Endodermal cell (in vitro differentiated cells): ENCODE results near the gene TMEM132A. TPM values are rescaled to one million over a fixed set of nuclear protein-coding genes. Genes with fewer than 3 reads are reported as not detected.

ENCODE experiments used
- DNase-seq: peaks from one replicate; pipeline ENCODE4 v3.0.0-alpha.2; 2017
- H3K27ac ChIP-seq: 2 replicates; pipeline ENCODE4 v1.5.1; 2013; ENCODE audit warnings: mild to moderate bottlenecking, low read depth, low read length, moderate library complexity
- H3K27me3 ChIP-seq: 2 replicates; pipeline ENCODE4 v1.6.1; 2013; ENCODE audit warnings: mild to moderate bottlenecking, low read length, moderate library complexity; ENCODE audit not compliant: insufficient read depth, control insufficient read depth, poor library complexity, severe bottlenecking
- H3K36me3 ChIP-seq: 2 replicates; pipeline ENCODE4 v1.7.0; 2013; ENCODE audit warnings: mild to moderate bottlenecking, low read length, moderate library complexity; ENCODE audit not compliant: control insufficient read depth, insufficient read depth
- H3K4me1 ChIP-seq: one replicate; pipeline ENCODE4 v1.7.0; 2013; ENCODE audit warnings: low read length; ENCODE audit not compliant: control insufficient read depth, insufficient read depth
- H3K4me3 ChIP-seq: 2 replicates; pipeline ENCODE4 v1.5.1; 2013; ENCODE audit warnings: mild to moderate bottlenecking, low read length, moderate library complexity
- H3K9ac ChIP-seq: 2 replicates; pipeline ENCODE4 v1.6.1; 2013; ENCODE audit warnings: mild to moderate bottlenecking, low read length, moderate library complexity; ENCODE audit not compliant: poor library complexity, severe bottlenecking; ENCODE audit errors: extremely low read depth
- H3K9me3 ChIP-seq: 2 replicates; pipeline ENCODE4 v1.6.1; 2013; ENCODE audit warnings: mild to moderate bottlenecking, low read length, moderate library complexity; ENCODE audit not compliant: control insufficient read depth
- H3K27ac Mint-ChIP-seq: 2 replicates; pipeline ENCODE4 v1.8.0; 2020; ENCODE audit warnings: mixed read lengths
- H3K27me3 Mint-ChIP-seq: 2 replicates; pipeline ENCODE4 v1.8.0; 2021; ENCODE audit warnings: mild to moderate bottlenecking, mixed read lengths; ENCODE audit not compliant: insufficient read depth
- H3K36me3 Mint-ChIP-seq: 2 replicates; pipeline ENCODE4 v1.8.0; 2020; ENCODE audit warnings: low read depth, mixed read lengths
- H3K4me1 Mint-ChIP-seq: 2 replicates; pipeline ENCODE4 v1.8.0; 2020; ENCODE audit warnings: mixed read lengths
- H3K4me3 Mint-ChIP-seq: 2 replicates; pipeline ENCODE4 v1.8.0; 2020; ENCODE audit warnings: mild to moderate bottlenecking, moderate library complexity, mixed read lengths
- H3K9me3 Mint-ChIP-seq: 2 replicates; pipeline ENCODE4 v1.8.0; 2020; ENCODE audit warnings: mild to moderate bottlenecking, mixed read lengths
- WGBS, 2 experiments: methylation state at CpG; one replicate each; pipeline versions ENCODE4 v1.1.5 to v1.1.7; 2013; ENCODE audit warnings: missing lambda C conversion rate in 2 of 2, mixed read lengths in 1 of 2; ENCODE audit not compliant: insufficient coverage in 1 of 2, insufficient read length in 1 of 2; 5-methylcytosine and 5-hydroxymethylcytosine counted together
- total RNA-seq, 2 donors: library from RNA; stranded (reverse); fragmentation: NEBNext Ultra II Directional in 1 of 2; extraction: Animal tissue kit (Norgen Biotek cat#: 25700) in 1 of 2; gene quantifications; 2 replicates in 1 of 2; 3 replicates in 1 of 2; pipeline ENCODE4 v1.2.1, GENCODE V29; 2021
- TF ChIP-seq, protein P1 (sequence below): fragments of 200-600 bp; sonication (generic); conservative IDR thresholded peaks from 2 replicates; pipeline ENCODE4 v1.5.0; 2021; ENCODE audit warnings: antibody characterized with exemption, mild to moderate bottlenecking

Gene TMEM132A
- total RNA-seq, 2 donors from 2014 or later, result 135 to 140 TPM

DNA sequence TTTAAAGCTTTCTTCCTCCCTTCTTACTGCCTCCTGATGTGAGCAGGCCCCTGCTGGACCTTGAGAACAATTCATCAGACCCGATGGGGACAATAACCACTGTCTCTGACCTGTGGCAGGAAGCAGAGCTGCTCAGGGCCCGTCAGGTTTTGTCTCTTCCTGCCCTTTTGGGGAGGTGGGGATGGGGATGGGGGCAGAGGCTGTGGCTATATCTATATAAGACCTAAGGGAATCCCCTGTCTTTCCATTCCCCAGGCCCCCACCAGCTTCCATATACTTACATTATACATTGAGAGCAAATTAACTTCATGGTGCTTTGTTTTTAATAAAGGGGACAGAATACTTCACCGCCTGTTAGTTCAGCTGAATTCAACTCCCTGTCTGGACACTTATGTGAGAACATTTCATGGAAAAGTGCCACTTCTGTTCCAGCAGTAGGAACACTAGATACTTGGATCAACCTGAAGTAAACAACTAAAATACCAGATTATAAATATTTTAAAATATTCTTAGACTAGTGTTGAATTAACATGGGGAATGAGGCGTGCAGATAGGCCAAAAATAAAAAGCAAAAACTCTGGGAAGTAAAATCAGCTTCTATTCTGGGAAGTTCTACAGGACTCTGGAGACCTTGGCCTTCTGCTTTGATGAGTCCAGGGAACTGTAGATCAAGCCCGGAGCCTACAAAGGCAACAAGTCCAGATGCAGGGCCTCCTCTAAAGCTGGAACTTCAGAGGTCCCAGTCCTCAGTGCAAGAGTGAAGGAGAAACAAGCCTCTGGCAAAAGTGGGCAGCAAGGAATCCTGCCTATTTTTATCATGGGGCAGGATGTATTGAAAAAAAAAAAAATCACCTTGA is 45.8 kb upstream of the TMEM132A start:
- Histone ChIP-seq H3K9me3 (no peaks in the 10 kb centered on the region), H3K4me1 (no peaks in the 10 kb centered on the region), H3K27me3 (no peaks in the 10 kb centered on the region), H3K9ac (no peak overlapping the region), H3K27ac (no peak overlapping the region), H3K36me3 (peaks cover 18% of the 10 kb centered on the region), H3K4me3 (no peak overlapping the region)
- WGBS, 2 experiments, result 87 to 89% methylated on average over 3 to 5 of the region's 5 CpGs
- H3K9me3 Mint-ChIP-seq, result no peaks in the 10 kb centered on the region
- H3K27me3 Mint-ChIP-seq, result no peaks in the 10 kb centered on the region
- no peak for DNase-seq
- TF ChIP-seq, protein P1, sequence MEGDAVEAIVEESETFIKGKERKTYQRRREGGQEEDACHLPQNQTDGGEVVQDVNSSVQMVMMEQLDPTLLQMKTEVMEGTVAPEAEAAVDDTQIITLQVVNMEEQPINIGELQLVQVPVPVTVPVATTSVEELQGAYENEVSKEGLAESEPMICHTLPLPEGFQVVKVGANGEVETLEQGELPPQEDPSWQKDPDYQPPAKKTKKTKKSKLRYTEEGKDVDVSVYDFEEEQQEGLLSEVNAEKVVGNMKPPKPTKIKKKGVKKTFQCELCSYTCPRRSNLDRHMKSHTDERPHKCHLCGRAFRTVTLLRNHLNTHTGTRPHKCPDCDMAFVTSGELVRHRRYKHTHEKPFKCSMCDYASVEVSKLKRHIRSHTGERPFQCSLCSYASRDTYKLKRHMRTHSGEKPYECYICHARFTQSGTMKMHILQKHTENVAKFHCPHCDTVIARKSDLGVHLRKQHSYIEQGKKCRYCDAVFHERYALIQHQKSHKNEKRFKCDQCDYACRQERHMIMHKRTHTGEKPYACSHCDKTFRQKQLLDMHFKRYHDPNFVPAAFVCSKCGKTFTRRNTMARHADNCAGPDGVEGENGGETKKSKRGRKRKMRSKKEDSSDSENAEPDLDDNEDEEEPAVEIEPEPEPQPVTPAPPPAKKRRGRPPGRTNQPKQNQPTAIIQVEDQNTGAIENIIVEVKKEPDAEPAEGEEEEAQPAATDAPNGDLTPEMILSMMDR, result no peak
- H3K4me1 Mint-ChIP-seq, result no peaks in the 10 kb centered on the region
- H3K27ac Mint-ChIP-seq, result no peak overlapping the region
- no peak overlapping the region for H3K4me3 Mint-ChIP-seq
- H3K36me3 Mint-ChIP-seq, result no peaks in the 10 kb centered on the region

DNA sequence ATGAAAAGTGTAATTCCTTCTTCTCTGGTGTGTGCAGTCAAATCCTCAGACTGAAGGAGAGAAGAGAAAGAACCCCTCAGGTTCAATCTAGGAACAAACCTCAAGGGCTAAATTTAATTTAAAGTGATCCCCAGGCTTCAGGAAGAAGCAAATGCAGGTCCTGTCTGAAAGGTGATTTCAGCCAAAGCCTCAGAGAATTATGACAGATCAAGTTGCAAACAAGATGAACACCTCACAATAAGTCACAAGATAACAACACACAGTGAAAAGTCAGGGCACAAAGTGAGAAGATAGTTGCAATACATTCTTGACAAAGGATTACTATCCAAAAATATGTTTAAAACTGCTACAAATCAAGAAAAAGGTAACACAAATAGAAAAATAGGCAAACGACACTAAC is 45.2 kb upstream of the TMEM132A start:
- TF ChIP-seq, protein P1, result no peak
- no peak for DNase-seq
- H3K27me3 Mint-ChIP-seq, result no peaks in the 10 kb centered on the region
- no peaks in the 10 kb centered on the region for H3K9me3 Mint-ChIP-seq
- WGBS, 2 experiments, result 100% methylated on average over 1 of the region's 1 CpG; no CpG with 5 or more reads in 1 of the 2 experiments
- H3K36me3 Mint-ChIP-seq, result no peaks in the 10 kb centered on the region
- H3K9me3 ChIP-seq, result no peaks in the 10 kb centered on the region
- H3K36me3 ChIP-seq, result peaks cover 18% of the 10 kb centered on the region
- no peak overlapping the region for H3K9ac ChIP-seq
- H3K4me1 ChIP-seq, result no peaks in the 10 kb centered on the region
- no peaks in the 10 kb centered on the region for H3K4me1 Mint-ChIP-seq
- no peak overlapping the region for H3K27ac Mint-ChIP-seq
- no peak overlapping the region for H3K4me3 Mint-ChIP-seq
- no peak overlapping the region for H3K27ac ChIP-seq
- no peaks in the 10 kb centered on the region for H3K27me3 ChIP-seq
- no peak overlapping the region for H3K4me3 ChIP-seq

DNA sequence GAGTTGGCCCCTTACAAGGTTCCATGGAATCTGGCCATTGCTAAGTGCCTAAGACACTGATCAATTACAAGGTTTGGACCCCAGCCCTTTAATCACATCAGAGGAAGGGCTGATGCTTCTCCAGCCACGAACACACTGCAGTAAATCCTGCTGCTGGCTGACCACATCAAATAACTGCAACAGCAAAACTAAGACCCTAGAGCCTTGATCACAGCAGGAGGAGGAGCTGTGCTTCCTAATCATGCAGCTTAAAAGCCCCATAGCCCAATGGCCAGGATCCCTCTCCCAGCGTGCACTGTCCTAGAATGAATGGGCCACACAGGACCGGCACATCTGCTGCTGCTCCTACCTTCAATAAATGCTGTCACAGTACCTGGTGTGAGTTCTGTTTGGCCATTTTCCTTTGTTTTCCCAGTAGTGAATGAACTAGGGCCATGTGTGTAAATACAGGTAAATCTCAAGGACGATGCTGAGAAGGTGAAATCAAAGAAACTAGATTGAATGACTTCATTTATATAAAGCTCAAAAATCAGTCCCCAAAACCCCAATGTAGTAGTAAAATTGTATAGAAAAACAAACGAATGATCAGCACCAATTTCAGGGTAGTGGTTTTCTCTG is 44.2 kb upstream of the TMEM132A start:
- no peaks in the 10 kb centered on the region for H3K9me3 Mint-ChIP-seq

More for the DNA sequence above, 44.2 kb upstream of the TMEM132A start:
- peaks cover 18% of the 10 kb centered on the region for H3K36me3 ChIP-seq
- DNase-seq, result no peak
- H3K27me3 Mint-ChIP-seq, result no peaks in the 10 kb centered on the region
- H3K36me3 Mint-ChIP-seq, result peaks cover 2% of the 10 kb centered on the region
- H3K4me3 Mint-ChIP-seq, result no peak overlapping the region
- no peaks in the 10 kb centered on the region for H3K9me3 ChIP-seq
- H3K9ac ChIP-seq, result no peak overlapping the region
- no peaks in the 10 kb centered on the region for H3K27me3 ChIP-seq
- 90 to 95% methylated on average over 2 to 5 of the region's 5 CpGs for WGBS, 2 experiments
- no peaks in the 10 kb centered on the region for H3K4me1 ChIP-seq
- TF ChIP-seq, protein P1, result no peak
- H3K4me3 ChIP-seq, result no peak overlapping the region
- H3K27ac ChIP-seq, result no peak overlapping the region
- H3K4me1 Mint-ChIP-seq, result no peaks in the 10 kb centered on the region
- H3K27ac Mint-ChIP-seq, result no peak overlapping the region
